HepG2 (cell line): ENCODE results near the gene MUTYH.
"Not testable (repeated sequence)": the region's sequence is repeated elsewhere in the genome, so short reads cannot be mapped to it uniquely, and the experiment has no call there.

ENCODE experiments used
- CHD2 ChIP-seq: IDR thresholded peaks from 2 replicates; pipeline ENCODE4 v1.6.1; 2011; ENCODE audit warnings: low read depth, low read length, improper control_type of control experiment
- ZNF7 ChIP-seq: IDR thresholded peaks from 2 replicates; pipeline ENCODE4 v1.6.1; 2016; ENCODE audit warnings: missing biosample characterization, missing genetic modification reagents

- not testable (repeated sequence) for TF ChIP-seq ZNF7 (CRISPR knock-in tag); CHD2
These were observed 20.7 kb upstream of the MUTYH start for GRCh38 chr1:45360981-45361380.
